ENCODE results near the gene ZFYVE27. TPM values are rescaled to one million over a fixed set of nuclear protein-coding genes. Genes with fewer than 3 reads are reported as not detected.

ZFYVE27 gene
- total RNA-seq, 1 experiment from 2014 or later = 28.7 TPM

DNA sequence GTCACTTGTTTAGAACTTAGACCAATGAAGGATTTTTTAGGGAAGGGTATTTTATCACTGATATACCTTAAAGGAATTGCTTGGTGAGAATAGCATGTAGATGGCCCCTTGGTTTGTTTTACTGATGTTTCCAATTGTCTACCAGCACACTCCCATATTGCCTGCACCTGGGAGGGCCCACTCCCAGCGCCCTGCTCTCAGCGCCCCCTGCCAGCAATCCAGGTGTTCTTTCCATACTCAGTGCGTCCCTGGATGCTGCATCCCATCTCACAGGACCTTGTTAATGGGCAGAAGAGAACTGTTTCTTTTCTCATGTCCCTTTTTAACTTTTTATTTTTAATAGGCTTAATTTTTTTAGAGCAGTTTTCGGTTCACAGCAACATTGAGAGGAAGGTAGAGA lies 59.0 kb downstream of the ZFYVE27 start:
- Mint-ChIP-seq H3K4me3 (ENCODE audit: unreplicated experiment) (no peak overlapping the region), H3K4me1 (ENCODE audit: insufficient read depth, unreplicated experiment) (no peaks in the 10 kb centered on the region), H3K9me3 (ENCODE audit: unreplicated experiment) (peaks cover 8% of the 10 kb centered on the region), H3K27ac (ENCODE audit: low read depth, unreplicated experiment) (no peak overlapping the region), H3K36me3 (ENCODE audit: insufficient read depth, unreplicated experiment) (no peaks in the 10 kb centered on the region), H3K27me3 (ENCODE audit: insufficient read depth, unreplicated experiment) (peaks cover 48% of the 10 kb centered on the region)
- intact Hi-C loops (cut with micrococcal nuclease) = no loop called here
- TF ChIP-seq, protein P1, sequence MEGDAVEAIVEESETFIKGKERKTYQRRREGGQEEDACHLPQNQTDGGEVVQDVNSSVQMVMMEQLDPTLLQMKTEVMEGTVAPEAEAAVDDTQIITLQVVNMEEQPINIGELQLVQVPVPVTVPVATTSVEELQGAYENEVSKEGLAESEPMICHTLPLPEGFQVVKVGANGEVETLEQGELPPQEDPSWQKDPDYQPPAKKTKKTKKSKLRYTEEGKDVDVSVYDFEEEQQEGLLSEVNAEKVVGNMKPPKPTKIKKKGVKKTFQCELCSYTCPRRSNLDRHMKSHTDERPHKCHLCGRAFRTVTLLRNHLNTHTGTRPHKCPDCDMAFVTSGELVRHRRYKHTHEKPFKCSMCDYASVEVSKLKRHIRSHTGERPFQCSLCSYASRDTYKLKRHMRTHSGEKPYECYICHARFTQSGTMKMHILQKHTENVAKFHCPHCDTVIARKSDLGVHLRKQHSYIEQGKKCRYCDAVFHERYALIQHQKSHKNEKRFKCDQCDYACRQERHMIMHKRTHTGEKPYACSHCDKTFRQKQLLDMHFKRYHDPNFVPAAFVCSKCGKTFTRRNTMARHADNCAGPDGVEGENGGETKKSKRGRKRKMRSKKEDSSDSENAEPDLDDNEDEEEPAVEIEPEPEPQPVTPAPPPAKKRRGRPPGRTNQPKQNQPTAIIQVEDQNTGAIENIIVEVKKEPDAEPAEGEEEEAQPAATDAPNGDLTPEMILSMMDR (IDR thresholded peaks at IDR 0.05; ENCODE audit: unreplicated experiment) = no peak
- no TSS peak for BruUV-seq (replicated peaks)
- no peak for DNase-seq (ENCODE audit: unreplicated experiment)
- ChIA-PET CTCF (interaction anchor here (0.9 to 13.4 kb wide), 2 partner anchors 71 to 245 kb away, joined by 3 to 422 read pairs; no protein-coding TSS in a partner anchor), POLR2A (no interaction called here)

DNA sequence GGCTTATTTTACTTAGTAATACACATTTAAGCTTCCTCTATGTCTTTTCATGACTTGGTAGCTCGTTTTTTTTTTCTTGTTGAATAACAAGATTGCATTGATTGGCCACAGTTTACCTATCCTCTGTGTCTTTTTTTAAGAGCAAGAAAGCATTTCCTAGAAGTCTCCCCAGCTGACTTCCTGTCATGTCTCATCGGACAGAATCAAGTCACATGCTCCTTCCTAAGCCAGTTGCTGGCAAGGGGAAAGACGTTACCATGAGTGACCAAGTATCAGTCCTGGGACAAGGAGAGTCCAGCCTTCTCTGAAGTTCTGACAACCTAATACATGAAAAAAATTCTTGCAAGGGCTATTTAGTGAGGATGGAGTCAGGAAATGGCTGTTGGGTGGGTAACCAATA lies 59.7 kb downstream of the ZFYVE27 start:
- Mint-ChIP-seq H3K27me3 (ENCODE audit: insufficient read depth, unreplicated experiment) (peaks cover 48% of the 10 kb centered on the region), H3K9me3 (ENCODE audit: unreplicated experiment) (peaks cover 8% of the 10 kb centered on the region), H3K36me3 (ENCODE audit: insufficient read depth, unreplicated experiment) (no peaks in the 10 kb centered on the region), H3K27ac (ENCODE audit: low read depth, unreplicated experiment) (no peak overlapping the region), H3K4me3 (ENCODE audit: unreplicated experiment) (no peak overlapping the region), H3K4me1 (ENCODE audit: insufficient read depth, unreplicated experiment) (no peaks in the 10 kb centered on the region)
- ChIA-PET POLR2A (no interaction called here), CTCF (interaction anchor here (1.0 to 13.4 kb wide), 2 partner anchors 26 to 70 kb away, joined by 4 to 422 read pairs; no protein-coding TSS in a partner anchor)
- no peak for DNase-seq (ENCODE audit: unreplicated experiment)
- TF ChIP-seq, protein P1 (IDR thresholded peaks at IDR 0.05; ENCODE audit: unreplicated experiment) = no peak
- intact Hi-C loops (cut with micrococcal nuclease) = no loop called here
- BruUV-seq (replicated peaks) = no TSS peak

DNA sequence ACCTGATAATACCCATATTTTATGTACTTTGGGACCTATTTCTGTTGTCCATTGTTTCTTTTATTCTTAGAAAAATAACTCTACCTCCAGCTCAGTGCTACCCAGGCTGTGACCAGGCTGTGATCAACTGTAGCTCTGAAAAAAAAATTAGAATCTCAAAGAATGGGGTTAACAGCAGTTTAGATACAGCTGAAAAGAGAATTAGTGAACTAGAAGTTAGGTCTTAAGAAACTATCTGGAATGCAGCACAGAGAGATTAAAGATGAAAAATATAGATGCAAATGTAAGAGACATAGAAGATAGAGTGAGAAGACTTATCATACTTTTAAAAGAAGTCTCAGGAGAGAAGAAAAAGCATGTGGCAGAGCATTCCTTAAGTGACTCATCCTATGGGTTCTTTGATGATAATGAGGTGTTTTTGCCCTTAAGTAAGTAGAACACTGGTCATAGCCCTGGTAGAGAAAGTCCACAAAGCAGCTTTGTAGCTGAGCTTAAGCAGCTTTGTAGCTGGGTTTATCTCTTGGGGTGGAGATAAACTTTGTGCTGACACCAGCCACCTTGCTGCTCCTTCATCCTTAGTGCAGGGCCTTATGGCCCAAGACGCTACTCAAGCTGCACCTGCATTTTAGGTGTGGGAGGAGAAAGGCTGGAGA lies 62.2 kb downstream of the ZFYVE27 start:
- H3K36me3 Mint-ChIP-seq (ENCODE audit: insufficient read depth, unreplicated experiment) = no peaks in the 10 kb centered on the region
- CTCF ChIA-PET = interaction anchor here (10.4 to 13.4 kb wide), 2 partner anchors 7 to 67 kb away, joined by 83 to 422 read pairs; no protein-coding TSS in a partner anchor
- intact Hi-C loops (cut with micrococcal nuclease) = no loop called here
- H3K4me3 Mint-ChIP-seq (ENCODE audit: unreplicated experiment) = no peak overlapping the region
- no peak for DNase-seq (ENCODE audit: unreplicated experiment)
- no TSS peak for BruUV-seq (replicated peaks)
- no peak overlapping the region for H3K27ac Mint-ChIP-seq (ENCODE audit: low read depth, unreplicated experiment)
- POLR2A ChIA-PET = interaction anchor here (0.7 kb wide), 1 partner anchor 148 kb away, joined by 3 read pairs; no protein-coding TSS in a partner anchor
- peaks cover 60% of the 10 kb centered on the region for H3K27me3 Mint-ChIP-seq (ENCODE audit: insufficient read depth, unreplicated experiment)
- TF ChIP-seq, protein P1 (IDR thresholded peaks at IDR 0.05; ENCODE audit: unreplicated experiment) = no peak
- H3K9me3 Mint-ChIP-seq (ENCODE audit: unreplicated experiment) = peaks cover 8% of the 10 kb centered on the region
- H3K4me1 Mint-ChIP-seq (ENCODE audit: insufficient read depth, unreplicated experiment) = no peaks in the 10 kb centered on the region

DNA sequence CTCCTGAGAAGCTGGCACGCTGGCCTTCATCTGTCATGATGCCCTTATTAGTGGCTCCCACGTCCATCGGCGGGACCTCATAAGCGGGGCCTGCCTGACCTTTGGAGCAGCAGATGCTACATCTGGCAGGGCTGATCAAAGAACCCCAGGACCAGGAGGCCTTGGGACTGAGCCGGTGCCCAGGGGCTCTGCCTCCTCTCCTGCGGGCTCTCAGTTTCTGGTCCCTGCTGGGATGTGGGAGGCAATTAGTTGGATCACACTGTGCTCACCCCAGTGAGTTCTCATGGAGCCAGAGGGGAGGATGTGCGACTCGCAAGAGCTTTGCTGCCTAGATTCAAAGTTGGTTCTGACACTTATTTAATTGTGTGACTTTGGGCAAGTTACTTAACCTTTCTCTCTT lies 63.5 kb downstream of the ZFYVE27 start:
- intact Hi-C loops (cut with micrococcal nuclease) = no loop called here
- no peak for DNase-seq (ENCODE audit: unreplicated experiment)
- Mint-ChIP-seq H3K9me3 (ENCODE audit: unreplicated experiment) (peaks cover 8% of the 10 kb centered on the region), H3K27me3 (ENCODE audit: insufficient read depth, unreplicated experiment) (peaks cover 60% of the 10 kb centered on the region), H3K4me3 (ENCODE audit: unreplicated experiment) (no peak overlapping the region), H3K4me1 (ENCODE audit: insufficient read depth, unreplicated experiment) (no peaks in the 10 kb centered on the region), H3K36me3 (ENCODE audit: insufficient read depth, unreplicated experiment) (no peaks in the 10 kb centered on the region), H3K27ac (ENCODE audit: low read depth, unreplicated experiment) (no peak overlapping the region)
- ChIA-PET POLR2A (no interaction called here), CTCF (interaction anchor here (0.9 to 10.4 kb wide), 3 partner anchors 9 to 69 kb away, joined by 3 to 83 read pairs (median 5); no protein-coding TSS in a partner anchor)
- TF ChIP-seq, protein P1 (IDR thresholded peaks at IDR 0.05; ENCODE audit: unreplicated experiment) = no peak
- no TSS peak for BruUV-seq (replicated peaks)

Data from MCF 10A (cell line).